GM12801 (cell line): ENCODE data around the gene TUBGCP3.

Experiments
- CTCF ChIP-seq: IDR thresholded peaks from one replicate; pipeline ENCODE4 v1.5.1; 2011; ENCODE audit warnings: control low read depth; ENCODE audit not compliant: insufficient read length; ENCODE audit errors: extremely low read depth

TUBGCP3 gene

GRCh38 chr13:112529216-112529615 is 58.7 kb downstream of the TUBGCP3 start:
- no peak for TF ChIP-seq CTCF

- TF ChIP-seq CTCF = no peak
These were observed 61.7 kb downstream of the TUBGCP3 start for GRCh38 chr13:112526146-112526853.

GRCh38 chr13:112525356-112525945 is 62.5 kb downstream of the TUBGCP3 start:
- TF ChIP-seq CTCF = no peak

GRCh38 chr13:112522578-112522977 is 65.4 kb downstream of the TUBGCP3 start:
- TF ChIP-seq CTCF = no peak

- no peak for TF ChIP-seq CTCF
These were observed 66.8 kb downstream of the TUBGCP3 start for GRCh38 chr13:112521073-112521685.

GRCh38 chr13:112519517-112520060 is 68.4 kb downstream of the TUBGCP3 start:
- no peak for TF ChIP-seq CTCF

GRCh38 chr13:112516218-112516617 is 71.7 kb downstream of the TUBGCP3 start:
- no peak for TF ChIP-seq CTCF
